ENCODE measurements around the gene RAB11FIP4.

RAB11FIP4 gene

GRCh38 chr17:31566247-31566991 is 174.9 kb downstream of the RAB11FIP4 start:
- DNase-seq (ENCODE audit: low read depth) = no peak
- no peak overlapping the region for H3K4me3 ChIP-seq (ENCODE audit: low read depth, low read length)
- TF ChIP-seq, protein P1, sequence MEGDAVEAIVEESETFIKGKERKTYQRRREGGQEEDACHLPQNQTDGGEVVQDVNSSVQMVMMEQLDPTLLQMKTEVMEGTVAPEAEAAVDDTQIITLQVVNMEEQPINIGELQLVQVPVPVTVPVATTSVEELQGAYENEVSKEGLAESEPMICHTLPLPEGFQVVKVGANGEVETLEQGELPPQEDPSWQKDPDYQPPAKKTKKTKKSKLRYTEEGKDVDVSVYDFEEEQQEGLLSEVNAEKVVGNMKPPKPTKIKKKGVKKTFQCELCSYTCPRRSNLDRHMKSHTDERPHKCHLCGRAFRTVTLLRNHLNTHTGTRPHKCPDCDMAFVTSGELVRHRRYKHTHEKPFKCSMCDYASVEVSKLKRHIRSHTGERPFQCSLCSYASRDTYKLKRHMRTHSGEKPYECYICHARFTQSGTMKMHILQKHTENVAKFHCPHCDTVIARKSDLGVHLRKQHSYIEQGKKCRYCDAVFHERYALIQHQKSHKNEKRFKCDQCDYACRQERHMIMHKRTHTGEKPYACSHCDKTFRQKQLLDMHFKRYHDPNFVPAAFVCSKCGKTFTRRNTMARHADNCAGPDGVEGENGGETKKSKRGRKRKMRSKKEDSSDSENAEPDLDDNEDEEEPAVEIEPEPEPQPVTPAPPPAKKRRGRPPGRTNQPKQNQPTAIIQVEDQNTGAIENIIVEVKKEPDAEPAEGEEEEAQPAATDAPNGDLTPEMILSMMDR (IDR thresholded peaks at IDR 0.05; ENCODE audit: low read depth, low read length) = no peak
- TF ChIP-seq MYC (IDR thresholded peaks at IDR 0.05; ENCODE audit: low read depth, low read length) = no peak
- no peak for TF ChIP-seq MAX (IDR thresholded peaks at IDR 0.05; ENCODE audit: low read depth, low read length)
- TF ChIP-seq POLR2A (IDR thresholded peaks at IDR 0.05; ENCODE audit: extremely low read depth, insufficient read length) = no peak

GRCh38 chr17:31566992-31567373 is 175.5 kb downstream of the RAB11FIP4 start:
- H3K4me3 ChIP-seq (ENCODE audit: low read depth, low read length) = no peak overlapping the region
- DNase-seq (ENCODE audit: low read depth) = no peak
- TF ChIP-seq MAX (IDR thresholded peaks at IDR 0.05; ENCODE audit: low read depth, low read length) (no peak), POLR2A (IDR thresholded peaks at IDR 0.05; ENCODE audit: extremely low read depth, insufficient read length) (no peak), MYC (IDR thresholded peaks at IDR 0.05; ENCODE audit: low read depth, low read length) (no peak)
- TF ChIP-seq, protein P1 (IDR thresholded peaks at IDR 0.05; ENCODE audit: low read depth, low read length) = no peak

DNA sequence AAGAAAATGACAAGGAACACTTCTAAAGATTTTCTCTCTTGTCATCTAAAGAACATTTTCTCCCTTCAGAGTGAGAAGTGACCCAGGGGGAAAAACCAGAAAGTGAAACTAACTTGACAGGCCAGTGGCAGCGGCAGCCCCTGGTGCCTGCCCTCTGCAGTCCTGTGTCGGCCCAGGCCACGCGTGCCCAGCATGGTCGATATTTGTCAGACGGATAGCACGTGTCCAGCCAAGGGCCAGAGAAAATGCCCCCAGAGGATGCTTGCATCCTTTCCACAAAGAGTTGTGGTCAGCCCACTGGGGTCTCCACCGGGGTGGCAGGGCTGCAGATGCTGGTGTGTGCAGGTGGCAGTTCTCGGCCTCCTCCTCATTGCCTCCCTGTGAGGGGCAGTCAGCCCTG is 176.6 kb downstream of the RAB11FIP4 start:
- no peak overlapping the region for H3K4me3 ChIP-seq (ENCODE audit: low read depth, low read length)
- TF ChIP-seq MAX (IDR thresholded peaks at IDR 0.05; ENCODE audit: low read depth, low read length) = no peak
- TF ChIP-seq MYC (IDR thresholded peaks at IDR 0.05; ENCODE audit: low read depth, low read length) = no peak
- TF ChIP-seq, protein P1 (IDR thresholded peaks at IDR 0.05; ENCODE audit: low read depth, low read length) = no peak
- no peak for TF ChIP-seq POLR2A (IDR thresholded peaks at IDR 0.05; ENCODE audit: extremely low read depth, insufficient read length)
- no peak for DNase-seq (ENCODE audit: low read depth)

DNA sequence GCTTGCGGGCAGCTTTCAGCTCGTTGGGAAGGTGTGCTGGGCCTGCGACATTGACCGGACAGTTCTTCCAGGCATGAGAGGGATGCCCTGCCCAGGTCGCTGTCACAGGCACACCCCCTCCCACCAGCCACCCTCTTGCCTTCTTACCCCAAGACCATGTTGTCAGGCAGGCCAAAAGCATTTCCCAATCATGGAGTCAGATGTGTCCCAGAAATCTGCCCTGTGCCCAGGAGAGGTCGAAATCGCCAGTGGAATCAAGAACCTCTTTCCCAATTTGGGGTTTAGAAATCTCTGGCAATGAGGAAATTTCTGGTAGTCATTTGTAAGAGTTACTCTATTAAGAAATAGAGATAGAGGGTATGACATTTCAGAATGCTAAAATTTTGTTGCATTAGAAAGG is 177.1 kb downstream of the RAB11FIP4 start:
- no peak for TF ChIP-seq POLR2A (IDR thresholded peaks at IDR 0.05; ENCODE audit: extremely low read depth, insufficient read length)
- no peak for TF ChIP-seq MAX (IDR thresholded peaks at IDR 0.05; ENCODE audit: low read depth, low read length)
- TF ChIP-seq, protein P1 (IDR thresholded peaks at IDR 0.05; ENCODE audit: low read depth, low read length) = no peak
- TF ChIP-seq MYC (IDR thresholded peaks at IDR 0.05; ENCODE audit: low read depth, low read length) = no peak
- DNase-seq (ENCODE audit: low read depth) = no peak
- H3K4me3 ChIP-seq (ENCODE audit: low read depth, low read length) = no peak overlapping the region

- no peak for DNase-seq (ENCODE audit: low read depth)
- no peak overlapping the region for H3K4me3 ChIP-seq (ENCODE audit: low read depth, low read length)
- no peak for TF ChIP-seq MAX (IDR thresholded peaks at IDR 0.05; ENCODE audit: low read depth, low read length)
- no peak for TF ChIP-seq POLR2A (IDR thresholded peaks at IDR 0.05; ENCODE audit: extremely low read depth, insufficient read length)
- TF ChIP-seq, protein P1 (IDR thresholded peaks at IDR 0.05; ENCODE audit: low read depth, low read length) = no peak
- TF ChIP-seq MYC (IDR thresholded peaks at IDR 0.05; ENCODE audit: low read depth, low read length) = no peak
Observed at GRCh38 chr17:31570231-31570630, 178.8 kb downstream of the RAB11FIP4 start.

All from NB4 (cell line).